AG04450 (cell line): ENCODE data around the gene MAPK8IP1. TPM values are rescaled to one million over a fixed set of nuclear protein-coding genes. Genes with fewer than 3 reads are reported as not detected.

Source experiments
- CTCF ChIA-PET: fragments of 300-600, 350-600 bp; formaldehyde crosslinking; extraction: SDS; loops from one replicate; lab custom pipeline; 2022; ENCODE audit warnings: antibody characterized with exemption, inconsistent platforms; lab: Charles Lee
- POLR2A ChIA-PET: fragments of 350-600 bp; formaldehyde crosslinking; extraction: SDS; loops from one replicate; lab custom pipeline; 2021; ENCODE audit warnings: antibody characterized with exemption, inconsistent platforms; lab: Yijun Ruan, JAX
- DNase-seq: peaks from one replicate; pipeline ENCODE4 v3.0.0-alpha.2; 2011; ENCODE audit warnings: low read depth, low spot score
- H3K27ac ChIP-seq: one replicate; pipeline ENCODE4 v1.5.1; 2012; ENCODE audit warnings: low read depth, low read length, control low read depth
- H3K27me3 ChIP-seq: one replicate; pipeline ENCODE4 v1.6.0; 2012; ENCODE audit warnings: low read length; ENCODE audit not compliant: control insufficient read depth, insufficient read depth
- H3K4me3 ChIP-seq: 2 replicates; pipeline ENCODE4 v1.5.1; 2011; ENCODE audit warnings: mild to moderate bottlenecking, low read depth, low read length, control low read depth
- H3K9me3 ChIP-seq: 2 replicates; pipeline ENCODE4 v1.5.1; 2012; ENCODE audit warnings: low read length; ENCODE audit not compliant: control insufficient read depth, insufficient read depth
- CTCF ChIP-seq: IDR thresholded peaks from 2 replicates; pipeline ENCODE4 v1.5.1; 2011; ENCODE audit warnings: low read depth, low read length, control low read depth, inconsistent platforms
- polyA plus RNA-seq: library from polyadenylated mRNA; depleted of rRNA; stranded (reverse); fragments of >200 nt; gene quantifications from 2 replicates; pipeline ENCODE4 v1.2.3, GENCODE V29; 2011

The MAPK8IP1 gene
- polyA plus RNA-seq, 1 experiment = 5.6 TPM

DNA sequence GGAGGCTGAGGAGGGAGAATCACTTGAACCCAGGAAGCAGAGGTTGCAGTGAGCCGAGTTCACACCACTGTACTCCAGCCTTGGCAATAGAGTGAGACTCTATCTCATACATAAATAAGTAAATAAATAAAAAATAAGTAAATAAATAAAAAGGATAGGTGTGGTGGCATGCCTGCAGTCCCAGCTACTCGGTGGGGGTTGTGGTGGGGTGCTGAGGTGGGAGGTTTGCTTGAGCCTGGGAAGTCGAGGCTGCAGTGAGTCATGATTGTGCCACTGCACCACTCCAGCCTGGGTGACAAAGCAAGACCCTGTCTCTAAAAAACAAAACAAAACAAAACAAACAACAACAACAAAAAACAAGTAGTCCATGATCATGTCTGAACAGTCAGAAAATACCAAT lies 40.1 kb downstream of the MAPK8IP1 start:
- TF ChIP-seq CTCF = no peak
- Histone ChIP-seq H3K9me3 (peaks cover 3% of the 10 kb centered on the region; the same call in 1 of the 2 replicates), H3K27ac (no peak overlapping the region), H3K27me3 (peaks cover 49% of the 10 kb centered on the region), H3K4me3 (no peak overlapping the region)
- CTCF ChIA-PET = interaction anchor here (1.4 kb wide), 1 partner anchor 39 kb away, joined by 3 read pairs; no protein-coding TSS in a partner anchor
- no peak for DNase-seq
- POLR2A ChIA-PET = no interaction called here

- CTCF ChIA-PET = interaction anchor here (1.4 kb wide), 1 partner anchor 39 kb away, joined by 3 read pairs; no protein-coding TSS in a partner anchor
- no peak for TF ChIP-seq CTCF
- peaks cover 3% of the 10 kb centered on the region; the same call in 1 of the 2 replicates for H3K9me3 ChIP-seq
- POLR2A ChIA-PET = no interaction called here
- H3K27ac ChIP-seq = no peak overlapping the region
- H3K4me3 ChIP-seq = no peak overlapping the region
- DNase-seq = no peak
- peaks cover 48% of the 10 kb centered on the region for H3K27me3 ChIP-seq
These were observed 40.5 kb downstream of the MAPK8IP1 start for GRCh38 chr11:45926001-45926401.

DNA sequence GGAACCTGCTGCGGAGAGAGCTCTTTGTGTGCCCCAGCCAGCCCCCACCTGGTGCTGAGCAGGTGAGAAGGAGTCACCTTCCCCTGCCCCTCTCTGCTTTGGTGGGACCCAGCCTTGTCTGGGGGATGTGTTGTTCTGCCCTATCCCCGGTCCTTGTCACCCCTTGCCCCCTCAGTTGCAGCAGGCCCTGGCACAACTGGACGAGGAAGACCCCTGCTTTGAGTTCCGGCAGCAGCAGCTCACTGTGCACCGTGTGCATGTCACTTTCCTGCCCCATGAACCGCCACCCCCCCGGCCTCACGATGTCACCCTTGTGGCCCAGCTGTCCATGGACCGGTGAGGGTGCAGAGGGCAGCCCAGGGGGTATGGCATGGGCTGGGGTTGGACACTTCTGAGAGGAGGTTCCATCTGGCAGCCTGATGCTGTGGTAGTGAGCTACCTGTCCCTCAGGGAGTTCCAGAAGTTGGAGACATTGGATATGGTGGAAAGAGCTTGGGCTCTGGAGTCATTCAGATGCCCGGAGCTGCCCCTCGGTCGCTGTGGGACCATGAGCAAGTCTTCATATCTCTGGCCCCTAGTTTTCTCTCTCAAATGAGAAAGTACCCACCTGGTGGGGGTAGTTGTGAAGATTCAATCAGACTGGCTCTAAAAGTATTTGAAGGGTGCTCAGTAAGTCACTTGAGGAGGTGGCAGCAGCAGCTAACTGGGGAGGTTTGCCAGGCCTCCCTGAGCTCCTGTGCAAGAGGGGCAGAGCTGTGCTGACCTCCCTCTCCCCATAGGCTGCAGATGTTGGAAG lies 41.3 kb downstream of the MAPK8IP1 start:
- no peak for TF ChIP-seq CTCF
- peaks cover 3% of the 10 kb centered on the region; the same call in 1 of the 2 replicates for H3K9me3 ChIP-seq
- no peak overlapping the region for H3K4me3 ChIP-seq
- no peak overlapping the region for H3K27ac ChIP-seq
- CTCF ChIA-PET = interaction anchor here (1.0 to 2.1 kb wide), 2 partner anchors 38 to 54 kb away, joined by 3 to 6 read pairs; no protein-coding TSS in a partner anchor
- POLR2A ChIA-PET = no interaction called here
- H3K27me3 ChIP-seq = peaks cover 40% of the 10 kb centered on the region
- no peak for DNase-seq

DNA sequence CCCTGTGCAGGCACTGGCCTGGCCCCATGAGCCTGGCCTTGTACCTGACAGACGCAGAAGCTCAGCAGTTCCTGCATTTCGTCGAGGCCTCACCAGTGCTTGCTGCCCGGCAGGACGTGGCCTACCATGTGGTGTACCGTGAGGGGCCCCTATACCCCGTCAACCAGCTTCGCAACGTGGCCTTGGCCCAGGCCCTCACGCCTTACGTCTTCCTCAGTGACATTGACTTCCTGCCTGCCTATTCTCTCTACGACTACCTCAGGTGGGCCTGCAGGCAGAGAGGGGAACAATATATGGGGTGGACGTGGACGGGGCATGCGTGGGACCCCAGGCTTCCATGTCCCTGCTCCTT lies 41.9 kb downstream of the MAPK8IP1 start:
- Histone ChIP-seq H3K27ac (no peak overlapping the region), H3K4me3 (no peak overlapping the region), H3K9me3 (peaks cover 3% of the 10 kb centered on the region; the same call in 1 of the 2 replicates), H3K27me3 (peaks cover 35% of the 10 kb centered on the region)
- no peak for DNase-seq
- ChIA-PET POLR2A (no interaction called here), CTCF (interaction anchor here (1.0 to 2.1 kb wide), 2 partner anchors 37 to 54 kb away, joined by 3 to 6 read pairs; no protein-coding TSS in a partner anchor)
- no peak for TF ChIP-seq CTCF

DNA sequence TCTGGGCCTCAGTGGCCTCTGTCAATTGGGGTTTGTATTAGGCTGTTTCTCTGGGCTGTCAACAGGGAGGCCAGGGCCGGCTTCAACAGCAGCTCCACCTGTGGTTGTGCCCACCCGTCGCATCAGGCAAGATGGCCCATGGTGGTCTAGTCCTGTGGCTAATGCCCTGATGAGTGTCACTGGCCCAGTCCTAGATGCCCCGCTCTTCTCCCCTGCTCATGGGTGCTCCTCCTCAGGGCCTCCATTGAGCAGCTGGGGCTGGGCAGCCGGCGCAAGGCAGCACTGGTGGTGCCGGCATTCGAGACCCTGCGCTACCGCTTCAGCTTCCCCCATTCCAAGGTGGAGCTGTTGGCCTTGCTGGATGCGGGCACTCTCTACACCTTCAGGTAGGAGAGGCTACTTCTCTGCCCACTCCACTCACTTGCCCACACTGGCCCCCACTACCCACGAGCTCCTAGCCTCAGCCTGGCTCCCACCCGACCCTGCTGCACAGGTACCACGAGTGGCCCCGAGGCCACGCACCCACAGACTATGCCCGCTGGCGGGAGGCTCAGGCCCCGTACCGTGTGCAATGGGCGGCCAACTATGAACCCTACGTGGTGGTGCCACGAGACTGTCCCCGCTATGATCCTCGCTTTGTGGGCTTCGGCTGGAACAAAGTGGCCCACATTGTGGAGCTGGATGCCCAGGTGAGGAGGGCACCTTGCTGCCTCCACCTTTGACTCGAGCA lies 42.4 kb downstream of the MAPK8IP1 start:
- Histone ChIP-seq H3K9me3 (peaks cover 3% of the 10 kb centered on the region; the same call in 1 of the 2 replicates), H3K4me3 (no peak overlapping the region), H3K27ac (no peak overlapping the region), H3K27me3 (peaks cover 31% of the 10 kb centered on the region)
- POLR2A ChIA-PET = no interaction called here
- CTCF ChIA-PET = interaction anchor here (2.1 kb wide), 1 partner anchor 37 kb away, joined by 6 read pairs; no protein-coding TSS in a partner anchor
- no peak for TF ChIP-seq CTCF
- DNase-seq = no peak
